Transverse colon (tissue), 4 donors: ENCODE data around the gene ZNF79.
A peak's percentile ranks its signal among the peaks of the same experiment; 100 is the strongest.

ENCODE experiments used
- POLR2A ChIP-seq: fragments of 450-650 bp; IDR thresholded peaks from one replicate; pipeline ENCODE4 v1.6.1; 2016; ENCODE audit warnings: antibody characterized with exemption, mild to moderate bottlenecking, moderate library complexity
- POLR2AphosphoS5 ChIP-seq, 3 donors: sonication (generic); formaldehyde crosslinking; IDR thresholded peaks; one replicate each; pipeline ENCODE4 v1.6.1; 2016; ENCODE audit warnings: antibody characterized with exemption in 3 of 3
- TF ChIP-seq, protein P1 (sequence below), 5 experiments: fragments of 200-600 bp in 3 of 5; fragments of 450-650 bp in 2 of 5; sonication (generic) in 3 of 5; IDR thresholded peaks; 1 replicate in 2 of 5; 2 replicates in 3 of 5; pipeline ENCODE4 v1.5.1; 2016 to 2017; ENCODE audit warnings: antibody characterized with exemption in 5 of 5, inconsistent platforms in 3 of 5, mild to moderate bottlenecking in 2 of 5, moderate library complexity in 1 of 5

DNA sequence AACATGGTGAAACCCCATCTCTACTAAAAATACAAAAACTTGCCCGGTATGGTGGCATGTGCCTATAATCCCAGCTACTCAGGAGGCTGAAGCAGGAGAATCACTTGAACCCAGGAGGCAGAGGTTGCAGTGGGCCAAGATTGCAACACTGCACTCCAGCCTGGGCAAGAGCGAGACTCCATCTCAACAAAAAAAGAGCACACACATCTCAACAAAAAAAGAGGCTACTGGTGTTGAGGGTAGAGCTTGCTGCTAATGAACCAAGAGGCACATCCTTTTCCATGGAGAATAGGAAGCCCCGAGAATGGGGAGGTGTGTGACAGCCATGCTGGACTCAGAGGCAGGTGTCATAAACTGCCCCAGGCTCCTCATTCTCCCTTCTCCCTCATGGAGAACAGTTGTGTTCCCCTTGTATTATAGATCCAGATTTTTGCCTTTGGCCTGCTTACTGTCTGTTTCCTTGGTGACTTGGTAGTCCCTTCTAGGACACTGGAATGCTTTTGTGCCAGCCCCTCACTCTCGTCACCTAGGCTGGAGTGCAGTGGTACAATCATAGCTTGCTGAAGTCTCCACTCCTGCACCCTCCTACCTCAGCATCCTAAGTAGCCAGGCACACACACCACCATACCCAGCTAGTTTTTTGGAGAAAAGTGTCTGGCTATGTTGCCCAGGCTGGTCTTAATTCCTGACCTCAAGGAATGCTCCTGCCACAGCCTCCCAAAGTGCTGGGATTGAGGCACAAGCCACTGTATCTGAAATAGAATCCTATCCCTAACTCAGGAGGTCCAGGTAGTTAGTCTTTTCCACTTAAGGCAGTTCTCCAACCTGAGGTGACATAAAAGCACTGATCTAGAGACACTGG is 21.9 kb downstream of the ZNF79 start:
- TF ChIP-seq, protein P1, sequence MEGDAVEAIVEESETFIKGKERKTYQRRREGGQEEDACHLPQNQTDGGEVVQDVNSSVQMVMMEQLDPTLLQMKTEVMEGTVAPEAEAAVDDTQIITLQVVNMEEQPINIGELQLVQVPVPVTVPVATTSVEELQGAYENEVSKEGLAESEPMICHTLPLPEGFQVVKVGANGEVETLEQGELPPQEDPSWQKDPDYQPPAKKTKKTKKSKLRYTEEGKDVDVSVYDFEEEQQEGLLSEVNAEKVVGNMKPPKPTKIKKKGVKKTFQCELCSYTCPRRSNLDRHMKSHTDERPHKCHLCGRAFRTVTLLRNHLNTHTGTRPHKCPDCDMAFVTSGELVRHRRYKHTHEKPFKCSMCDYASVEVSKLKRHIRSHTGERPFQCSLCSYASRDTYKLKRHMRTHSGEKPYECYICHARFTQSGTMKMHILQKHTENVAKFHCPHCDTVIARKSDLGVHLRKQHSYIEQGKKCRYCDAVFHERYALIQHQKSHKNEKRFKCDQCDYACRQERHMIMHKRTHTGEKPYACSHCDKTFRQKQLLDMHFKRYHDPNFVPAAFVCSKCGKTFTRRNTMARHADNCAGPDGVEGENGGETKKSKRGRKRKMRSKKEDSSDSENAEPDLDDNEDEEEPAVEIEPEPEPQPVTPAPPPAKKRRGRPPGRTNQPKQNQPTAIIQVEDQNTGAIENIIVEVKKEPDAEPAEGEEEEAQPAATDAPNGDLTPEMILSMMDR (IDR thresholded peaks at IDR 0.05), result no peak
- TF ChIP-seq POLR2AphosphoS5 (IDR thresholded peaks at IDR 0.05), result peak in 1 of 3 donors; percentile 6
- no peak for TF ChIP-seq POLR2A
